Measurements from ENCODE around the gene PPP6R2.

DNA sequence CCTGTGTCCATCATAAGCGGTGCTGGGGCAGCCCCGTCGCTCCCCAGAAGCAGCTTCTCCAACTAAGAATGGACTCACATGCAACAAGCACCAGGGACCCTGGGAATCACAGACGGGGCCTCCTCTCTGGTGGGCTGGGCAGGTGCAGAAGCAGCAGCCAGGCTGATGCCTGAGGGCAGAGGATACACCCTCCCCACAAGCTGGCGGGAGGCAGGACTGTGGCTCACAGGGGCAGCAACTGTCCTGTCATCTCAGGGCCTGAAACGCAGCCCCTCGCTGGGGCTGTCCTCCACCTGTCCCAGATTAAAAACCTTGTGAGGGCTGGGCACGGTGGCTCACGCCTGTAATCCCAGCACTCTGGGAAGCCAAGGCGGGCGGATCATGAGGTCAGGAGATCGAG is 134.8 kb downstream of the PPP6R2 start:
- TF ChIP-seq, protein P1, sequence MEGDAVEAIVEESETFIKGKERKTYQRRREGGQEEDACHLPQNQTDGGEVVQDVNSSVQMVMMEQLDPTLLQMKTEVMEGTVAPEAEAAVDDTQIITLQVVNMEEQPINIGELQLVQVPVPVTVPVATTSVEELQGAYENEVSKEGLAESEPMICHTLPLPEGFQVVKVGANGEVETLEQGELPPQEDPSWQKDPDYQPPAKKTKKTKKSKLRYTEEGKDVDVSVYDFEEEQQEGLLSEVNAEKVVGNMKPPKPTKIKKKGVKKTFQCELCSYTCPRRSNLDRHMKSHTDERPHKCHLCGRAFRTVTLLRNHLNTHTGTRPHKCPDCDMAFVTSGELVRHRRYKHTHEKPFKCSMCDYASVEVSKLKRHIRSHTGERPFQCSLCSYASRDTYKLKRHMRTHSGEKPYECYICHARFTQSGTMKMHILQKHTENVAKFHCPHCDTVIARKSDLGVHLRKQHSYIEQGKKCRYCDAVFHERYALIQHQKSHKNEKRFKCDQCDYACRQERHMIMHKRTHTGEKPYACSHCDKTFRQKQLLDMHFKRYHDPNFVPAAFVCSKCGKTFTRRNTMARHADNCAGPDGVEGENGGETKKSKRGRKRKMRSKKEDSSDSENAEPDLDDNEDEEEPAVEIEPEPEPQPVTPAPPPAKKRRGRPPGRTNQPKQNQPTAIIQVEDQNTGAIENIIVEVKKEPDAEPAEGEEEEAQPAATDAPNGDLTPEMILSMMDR (IDR thresholded peaks at IDR 0.05): no peak
- TF ChIP-seq POLR2A (IDR thresholded peaks at IDR 0.05): no peak
